Stomach smooth muscle (tissue), 2 donors: ENCODE results near the gene TWSG1.
"Not testable (repeated sequence)": the region's sequence is repeated elsewhere in the genome, so short reads cannot be mapped to it uniquely, and the experiment has no call there.

Source experiments
- H3K27ac ChIP-seq: one replicate; pipeline ENCODE4 v1.7.0; 2013; ENCODE audit warnings: mild to moderate bottlenecking, low read length, inconsistent platforms
- H3K27me3 ChIP-seq, 2 donors: one replicate each; pipeline ENCODE4 v1.7.0; 2013; ENCODE audit warnings: low read length in 2 of 2; ENCODE audit not compliant: insufficient read depth in 2 of 2, control insufficient read depth in 1 of 2
- H3K36me3 ChIP-seq, 2 donors: one replicate each; pipeline ENCODE4 v1.7.0; 2013; ENCODE audit warnings: low read length in 2 of 2; ENCODE audit not compliant: control insufficient read depth in 2 of 2, insufficient read depth in 2 of 2
- H3K4me1 ChIP-seq: one replicate; pipeline ENCODE4 v1.7.0; 2013; ENCODE audit warnings: low read length; ENCODE audit not compliant: control insufficient read depth, insufficient read depth
- H3K4me3 ChIP-seq, 2 donors: one replicate each; pipeline ENCODE4 v1.7.0; 2013; ENCODE audit warnings: low read length in 2 of 2
- H3K9ac ChIP-seq, 2 donors: one replicate each; pipeline ENCODE4 v1.7.0; 2013; ENCODE audit warnings: low read length in 2 of 2, mild to moderate bottlenecking in 1 of 2
- H3K9me3 ChIP-seq, 2 donors: one replicate each; pipeline ENCODE4 v1.7.0; 2013; ENCODE audit warnings: low read length in 2 of 2; ENCODE audit not compliant: control insufficient read depth in 2 of 2
- donor health status: healthy.
- donor health status: Pancreatic carcinoma.

The TWSG1 gene

GRCh38 chr18:9356976-9357375 lies 22.4 kb downstream of the TWSG1 start:
- Histone ChIP-seq H3K4me3 (no peak overlapping the region), H3K9me3 (no peaks in the 10 kb centered on the region), H3K27me3 (no peaks in the 10 kb centered on the region), H3K27ac (no peak overlapping the region), H3K9ac (no peak overlapping the region), H3K4me1 (no peaks in the 10 kb centered on the region), H3K36me3 (peaks cover 0 to 7% of the 10 kb centered on the region in 2 donors)

DNA sequence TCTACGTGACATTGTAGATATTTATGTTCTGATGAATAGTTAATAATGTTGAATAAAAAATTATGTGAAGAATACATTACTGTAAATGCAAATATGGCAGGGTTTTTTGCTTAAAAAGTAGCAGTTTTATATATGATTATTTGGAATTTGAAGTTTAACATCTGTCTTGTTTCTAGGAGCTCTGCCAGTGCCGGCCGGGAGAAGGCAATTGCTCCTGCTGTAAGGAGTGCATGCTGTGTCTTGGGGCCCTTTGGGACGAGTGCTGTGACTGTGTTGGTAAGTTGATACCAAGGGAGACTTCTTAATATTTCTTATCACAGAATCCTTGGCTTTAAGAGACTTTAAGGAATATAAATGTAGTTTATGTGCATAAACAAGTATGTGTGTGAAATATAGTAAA lies 25.2 kb downstream of the TWSG1 start:
- no peaks in the 10 kb centered on the region for H3K27me3 ChIP-seq
- H3K36me3 ChIP-seq, result peaks cover 0 to 7% of the 10 kb centered on the region in 2 donors
- no peak overlapping the region for H3K4me3 ChIP-seq
- H3K9ac ChIP-seq, result no peak overlapping the region
- H3K9me3 ChIP-seq, result no peaks in the 10 kb centered on the region
- no peak overlapping the region for H3K27ac ChIP-seq
- no peaks in the 10 kb centered on the region for H3K4me1 ChIP-seq

DNA sequence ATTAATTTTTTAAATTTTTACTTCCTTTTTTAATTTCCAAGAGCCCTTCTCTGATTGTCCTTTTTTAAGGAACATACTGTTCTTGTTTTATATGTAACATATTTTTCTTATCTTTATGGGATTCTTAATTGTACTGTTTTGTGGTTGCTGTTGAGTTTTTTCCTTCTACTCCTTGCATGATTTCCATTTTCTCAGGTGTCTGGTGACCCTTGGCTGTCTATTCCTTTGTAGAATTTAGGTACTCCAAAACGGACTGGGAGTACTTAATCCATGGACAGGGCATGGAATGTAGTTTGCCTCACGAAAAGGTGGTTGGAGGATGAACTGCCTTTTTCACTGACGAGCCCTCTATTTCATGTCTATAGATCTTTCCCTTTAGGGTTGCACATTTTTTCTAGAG lies 26.6 kb downstream of the TWSG1 start:
- no peaks in the 10 kb centered on the region for H3K9me3 ChIP-seq
- H3K27me3 ChIP-seq, result no peaks in the 10 kb centered on the region
- H3K4me1 ChIP-seq, result no peaks in the 10 kb centered on the region
- H3K36me3 ChIP-seq, result peaks cover 0 to 7% of the 10 kb centered on the region in 2 donors
- no peak overlapping the region for H3K9ac ChIP-seq
- no peak overlapping the region for H3K27ac ChIP-seq
- no peak overlapping the region for H3K4me3 ChIP-seq

DNA sequence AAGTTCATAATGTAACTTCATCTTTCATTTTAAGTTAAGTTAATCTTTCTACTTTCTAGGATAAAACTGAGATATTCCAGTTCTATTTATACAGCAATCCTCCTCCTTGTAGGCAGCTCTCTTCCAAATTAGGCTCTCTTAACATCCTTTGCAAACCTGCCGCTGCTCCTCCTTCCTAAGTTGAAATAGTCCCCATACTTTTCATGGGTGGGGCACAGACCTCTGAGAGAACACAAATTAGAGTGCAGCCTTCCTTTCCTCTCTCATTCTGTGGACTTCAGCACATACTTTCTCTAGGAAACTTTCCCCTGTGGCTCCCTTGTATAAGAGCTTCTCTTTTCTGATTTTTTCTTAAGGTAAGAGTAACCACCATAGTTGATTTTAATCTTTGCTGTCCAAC lies 28.3 kb downstream of the TWSG1 start:
- Histone ChIP-seq H3K27me3 (no peaks in the 10 kb centered on the region), H3K36me3 (peaks cover 2 to 11% of the 10 kb centered on the region in 2 donors), H3K27ac (no peak overlapping the region), H3K4me1 (no peaks in the 10 kb centered on the region), H3K4me3 (no peak overlapping the region), H3K9ac (no peak overlapping the region), H3K9me3 (no peaks in the 10 kb centered on the region)

DNA sequence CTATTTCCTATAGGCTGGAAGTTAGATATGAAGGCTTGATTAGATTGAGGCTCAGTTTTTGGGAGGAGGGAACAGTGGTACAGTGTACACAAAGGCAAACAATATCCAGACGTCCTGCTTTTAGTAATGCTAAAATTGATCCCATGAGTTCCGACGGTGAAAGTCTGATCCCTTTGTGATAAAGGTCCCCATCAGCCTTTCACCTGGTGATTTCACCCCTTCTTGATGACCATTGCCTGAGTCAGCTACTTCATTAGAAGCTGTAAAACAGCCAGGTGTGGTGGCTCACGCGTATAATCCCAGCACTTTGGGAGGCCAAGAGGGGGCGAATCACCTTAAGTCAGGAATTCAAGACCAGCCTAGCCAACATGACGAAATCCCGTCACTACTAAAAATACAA lies 29.7 kb downstream of the TWSG1 start:
- Histone ChIP-seq H3K9me3 (no peaks in the 10 kb centered on the region), H3K27me3 (no peaks in the 10 kb centered on the region), H3K36me3 (peaks cover 2 to 11% of the 10 kb centered on the region in 2 donors), H3K9ac (no peak overlapping the region), H3K4me1 (no peaks in the 10 kb centered on the region), H3K27ac (no peak overlapping the region), H3K4me3 (no peak overlapping the region)

DNA sequence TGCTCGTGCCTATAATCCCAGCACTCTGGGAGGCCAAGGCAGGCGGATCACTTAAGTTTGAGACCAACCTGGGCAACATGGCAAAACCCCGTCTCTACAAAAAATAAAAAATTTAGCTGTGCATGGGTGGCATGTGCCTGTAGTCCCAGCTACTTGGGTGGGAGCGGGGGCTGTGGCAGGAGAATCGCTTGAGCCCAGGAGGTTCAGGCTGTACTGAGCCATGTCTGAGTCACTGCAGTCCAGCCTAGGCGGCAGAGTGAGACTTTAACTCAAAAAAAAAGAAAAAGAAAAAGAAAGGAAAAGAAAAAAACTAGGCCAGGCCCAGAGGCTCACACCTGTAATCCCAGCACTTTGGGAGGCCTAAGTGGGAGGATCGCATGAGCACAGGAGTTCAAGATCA lies 30.8 kb downstream of the TWSG1 start:
- Histone ChIP-seq H3K4me1 (no peaks in the 10 kb centered on the region), H3K36me3 (peaks cover 2 to 11% of the 10 kb centered on the region in 2 donors), H3K27me3 (no peaks in the 10 kb centered on the region), H3K27ac (no peak overlapping the region), H3K4me3 (no peak overlapping the region), H3K9ac (no peak overlapping the region), H3K9me3 (no peaks in the 10 kb centered on the region)

- Histone ChIP-seq H3K4me1 (no peaks in the 10 kb centered on the region), H3K4me3 (no peak overlapping the region), H3K36me3 (peaks cover 2 to 11% of the 10 kb centered on the region in 2 donors), H3K9ac (peak overlapping the region in 1 of 2 donors; percentile 6), H3K27me3 (no peaks in the 10 kb centered on the region), H3K27ac (no peak overlapping the region), H3K9me3 (no peaks in the 10 kb centered on the region)
These were observed 31.6 kb downstream of the TWSG1 start for GRCh38 chr18:9366126-9366714.

DNA sequence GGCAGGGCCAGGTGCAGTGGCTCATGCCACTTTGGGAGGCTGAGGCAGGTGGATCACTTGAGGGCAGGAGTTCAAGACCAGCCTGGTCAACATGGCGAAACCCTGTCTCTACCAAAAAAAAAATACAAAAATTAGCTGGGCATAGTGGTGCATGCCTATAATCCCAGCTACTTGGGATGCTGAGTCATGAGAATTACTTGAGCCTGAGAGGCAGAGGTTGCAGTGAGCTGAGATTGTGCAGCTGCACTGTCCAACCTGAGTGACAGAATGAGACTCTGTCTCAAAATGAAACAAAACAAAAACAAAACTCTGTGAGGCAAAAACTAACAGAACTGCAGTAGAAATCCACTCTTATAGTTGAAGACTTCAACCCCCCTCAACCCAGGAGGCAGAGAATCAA lies 38.7 kb downstream of the TWSG1 start:
- H3K4me1 ChIP-seq, H3K9ac ChIP-seq, H3K9me3 ChIP-seq, H3K27me3 ChIP-seq, H3K4me3 ChIP-seq, H3K36me3 ChIP-seq, H3K27ac ChIP-seq: not testable (repeated sequence)

DNA sequence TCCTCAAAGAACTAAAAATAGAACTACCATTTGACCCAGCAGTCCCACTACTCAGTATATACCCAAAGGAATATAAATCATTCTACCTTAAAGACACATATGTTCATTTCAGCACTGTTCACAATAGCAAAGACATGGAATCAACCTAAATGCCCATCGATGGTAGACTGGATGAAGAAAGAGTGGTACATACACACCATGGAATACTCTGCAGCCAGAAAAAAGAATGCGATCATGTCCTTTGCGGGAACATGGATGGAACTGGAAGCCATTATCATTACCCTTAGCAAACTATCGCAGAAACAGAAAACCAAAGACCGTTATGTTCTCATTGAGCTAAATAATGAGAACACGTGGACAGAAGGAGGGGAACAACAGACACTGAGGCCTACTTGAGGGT lies 44.5 kb downstream of the TWSG1 start:
- H3K4me1 ChIP-seq, result peaks cover 4% of the 10 kb centered on the region
- H3K9ac ChIP-seq, result no peak overlapping the region
- H3K4me3 ChIP-seq, result no peak overlapping the region
- H3K9me3 ChIP-seq, result no peaks in the 10 kb centered on the region
- no peak overlapping the region for H3K27ac ChIP-seq
- H3K27me3 ChIP-seq, result no peaks in the 10 kb centered on the region
- peaks cover 0 to 3% of the 10 kb centered on the region in 2 donors for H3K36me3 ChIP-seq

- Histone ChIP-seq H3K9ac (no peak overlapping the region), H3K27me3 (no peaks in the 10 kb centered on the region), H3K9me3 (no peaks in the 10 kb centered on the region), H3K4me3 (no peak overlapping the region), H3K36me3 (peaks cover 0 to 3% of the 10 kb centered on the region in 2 donors), H3K4me1 (peaks cover 4% of the 10 kb centered on the region), H3K27ac (no peak overlapping the region)
These were observed 45.5 kb downstream of the TWSG1 start for GRCh38 chr18:9380101-9380500.

DNA sequence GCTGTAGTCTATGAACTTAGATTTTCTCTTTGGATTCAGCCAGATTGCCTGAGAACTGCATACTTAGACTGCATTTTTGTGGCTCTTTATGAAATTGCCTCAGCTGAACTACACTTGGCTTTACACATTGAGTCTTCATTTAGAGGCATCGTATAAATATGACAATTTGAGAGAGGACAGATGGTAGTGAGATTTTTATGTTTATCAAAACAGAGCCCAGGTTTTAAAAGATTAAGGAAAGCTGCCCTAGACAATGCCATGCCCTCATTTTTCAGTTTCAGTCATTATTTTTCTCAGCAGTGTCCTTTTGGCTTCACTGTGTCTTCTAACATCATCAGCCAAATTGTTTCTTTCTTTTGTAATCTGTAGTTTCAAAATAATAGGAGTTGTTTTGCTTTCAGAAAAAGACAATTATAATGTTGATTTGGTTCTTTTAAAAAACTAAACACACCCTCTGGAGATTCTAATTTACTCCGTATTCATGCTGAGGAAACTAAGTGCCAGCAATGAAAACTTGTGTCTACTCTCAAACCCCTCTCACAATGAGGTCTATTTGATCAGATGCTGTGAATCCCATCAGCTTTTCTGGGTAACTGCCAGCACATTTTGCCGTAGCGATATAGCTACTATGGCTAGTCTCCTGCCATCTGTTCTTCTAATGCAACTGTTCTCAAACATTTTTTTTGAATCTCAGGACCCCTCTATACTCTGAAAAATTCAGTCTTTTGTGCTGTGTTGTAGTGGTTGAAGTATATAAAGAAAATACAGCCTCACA lies 46.2 kb downstream of the TWSG1 start:
- Histone ChIP-seq H3K27ac (no peak overlapping the region), H3K27me3 (no peaks in the 10 kb centered on the region), H3K36me3 (peaks cover 0 to 3% of the 10 kb centered on the region in 2 donors), H3K4me1 (peaks cover 4% of the 10 kb centered on the region), H3K9ac (no peak overlapping the region), H3K4me3 (peak overlapping the region in 1 of 2 donors; percentile 13), H3K9me3 (no peaks in the 10 kb centered on the region)
